PC-9 (cell line): ENCODE data around the gene INO80D. TPM values are rescaled to one million over a fixed set of nuclear protein-coding genes. Genes with fewer than 3 reads are reported as not detected.

Source experiments
- BruUV-seq: library from RNA; stranded (reverse); fragments of 400-500 nt; replicated peaks from 2 replicates; lab custom pipeline; 2021; lab: Mats Ljungman, UMichigan
- CTCF ChIA-PET: fragments of 300-600 bp; sonication (Branson Sonifier 250); formaldehyde crosslinking; loops from one replicate; lab custom pipeline; 2022; ENCODE audit warnings: antibody characterized with exemption; lab: Charles Lee
- POLR2A ChIA-PET: fragments of 300-600 bp; sonication (Branson Sonifier 250); formaldehyde crosslinking; loops from one replicate; lab custom pipeline; 2022; ENCODE audit warnings: antibody characterized with exemption; ENCODE audit not compliant: unreplicated experiment; lab: Charles Lee
- DNase-seq, 2 experiments: peaks; one replicate each; pipeline versions ENCODE4 v3.0.0 to v3.0.0-alpha.2; 2015 to 2022; ENCODE audit warnings: mixed read lengths in 1 of 2
- H2AFZ ChIP-seq: fragments of 200-600 bp; sonication (generic); 2 replicates; pipeline ENCODE4 v1.8.1; 2017; ENCODE audit warnings: antibody characterized with exemption
- H3F3A ChIP-seq: fragments of 200-600 bp; sonication (generic); 2 replicates; pipeline ENCODE4 v1.8.1; 2017; ENCODE audit warnings: antibody characterized with exemption, mild to moderate bottlenecking, low read depth; ENCODE audit not compliant: insufficient read depth
- H3K27ac ChIP-seq: fragments of 200-600 bp; sonication (generic); 2 replicates; pipeline ENCODE4 v1.6.1; 2016; ENCODE audit warnings: mixed run types
- H3K27me3 ChIP-seq: fragments of 200-600 bp; sonication (generic); 2 replicates; pipeline ENCODE4 v1.6.1; 2016; ENCODE audit warnings: low read depth, mixed run types; ENCODE audit not compliant: insufficient read depth
- H3K36me3 ChIP-seq: fragments of 200-600 bp; sonication (generic); 2 replicates; pipeline ENCODE4 v1.6.1; 2016; ENCODE audit warnings: low read depth, mixed run types
- H3K4me1 ChIP-seq: fragments of 200-600 bp; sonication (generic); replicated peaks from 2 replicates; pipeline ENCODE4 v1.6.1; 2016; ENCODE audit warnings: mixed run types; ENCODE audit not compliant: insufficient read depth
- H3K4me2 ChIP-seq: fragments of 200-600 bp; sonication (generic); 2 replicates; pipeline ENCODE4 v1.6.1; 2017; ENCODE audit warnings: mixed run types
- H3K4me3 ChIP-seq: fragments of 200-600 bp; sonication (generic); 2 replicates; pipeline ENCODE4 v1.6.1; 2016; ENCODE audit warnings: mixed run types
- H3K79me2 ChIP-seq: fragments of 200-600 bp; sonication (generic); 2 replicates; pipeline ENCODE4 v1.6.1; 2017; ENCODE audit warnings: low read depth, mixed run types
- H3K9me2 ChIP-seq: fragments of 200-600 bp; sonication (generic); 2 replicates; pipeline ENCODE4 v1.8.1; 2017; ENCODE audit warnings: mild to moderate bottlenecking; ENCODE audit not compliant: insufficient read depth
- H3K9me3 ChIP-seq: fragments of 200-600 bp; sonication (generic); 2 replicates; pipeline ENCODE4 v1.8.1; 2016; ENCODE audit warnings: low read depth; ENCODE audit not compliant: insufficient read depth
- H4K20me1 ChIP-seq: fragments of 200-600 bp; sonication (generic); 2 replicates; pipeline ENCODE4 v1.8.1; 2017; ENCODE audit not compliant: insufficient read depth
- CTCF ChIP-seq: fragments of 200-600 bp; sonication (generic); conservative IDR thresholded peaks from 2 replicates; pipeline ENCODE4 v1.6.1; 2017; ENCODE audit warnings: mixed run types, antibody characterized with exemption, mild to moderate bottlenecking, moderate library complexity
- EZH2 ChIP-seq: fragments of 200-600 bp; sonication (generic); IDR thresholded peaks from 2 replicates; pipeline ENCODE4 v1.8.0; 2017; ENCODE audit warnings: antibody characterized with exemption, low read depth
- intact Hi-C: fragments of 100-400 bp; cut with micrococcal nuclease; formaldehyde crosslinking; loops from one replicate; pipeline ENCODE4 v1.10.0; 2022; ENCODE audit not compliant: unreplicated experiment
- total RNA-seq: library from RNA; stranded (reverse); gene quantifications from 2 replicates; pipeline ENCODE4 v1.2.3, GENCODE V29; 2021

The INO80D gene
- total RNA-seq, 1 experiment from 2014 or later: 12.4 TPM

- Histone ChIP-seq H3K9me3 (no peaks in the 10 kb centered on the region), H3K36me3 (no peaks in the 10 kb centered on the region), H3K4me1 (no peaks in the 10 kb centered on the region), H4K20me1 (no peaks in the 10 kb centered on the region), H3F3A (no peaks in the 10 kb centered on the region), H3K79me2 (no peaks in the 10 kb centered on the region), H3K4me3 (no peak overlapping the region), H3K27me3 (no peaks in the 10 kb centered on the region), H3K4me2 (no peak overlapping the region), H3K9me2 (no peaks in the 10 kb centered on the region), H3K27ac (no peak overlapping the region), H2AFZ (no peak overlapping the region)
- no peak for TF ChIP-seq CTCF
- TF ChIP-seq EZH2: no peak
- ChIA-PET POLR2A (no interaction called here), CTCF (no interaction called here)
- no TSS peak for BruUV-seq
- intact Hi-C loops: no loop called here
- DNase-seq: no peak
Measured at GRCh38 chr2:205976120-205976814, 109.7 kb downstream of the INO80D start.

GRCh38 chr2:205975082-205975949 is 110.7 kb downstream of the INO80D start:
- ChIA-PET CTCF (no interaction called here), POLR2A (no interaction called here)
- no TSS peak for BruUV-seq
- H3K4me3 ChIP-seq: no peak overlapping the region
- no peaks in the 10 kb centered on the region for H3K9me2 ChIP-seq
- no peak overlapping the region for H3K27ac ChIP-seq
- intact Hi-C loops: no loop called here
- no peaks in the 10 kb centered on the region for H3K79me2 ChIP-seq
- TF ChIP-seq CTCF: no peak
- no peak for TF ChIP-seq EZH2
- no peak overlapping the region for H3K4me2 ChIP-seq
- H3K4me1 ChIP-seq: no peaks in the 10 kb centered on the region
- H3K9me3 ChIP-seq: no peaks in the 10 kb centered on the region
- H3K27me3 ChIP-seq: no peaks in the 10 kb centered on the region
- no peaks in the 10 kb centered on the region for H3K36me3 ChIP-seq
- no peak overlapping the region for H2AFZ ChIP-seq
- no peak for DNase-seq
- no peaks in the 10 kb centered on the region for H4K20me1 ChIP-seq
- H3F3A ChIP-seq: no peaks in the 10 kb centered on the region

GRCh38 chr2:205972113-205972512 is 113.9 kb downstream of the INO80D start:
- CTCF ChIA-PET: no interaction called here
- BruUV-seq: no TSS peak
- Histone ChIP-seq H2AFZ (no peak overlapping the region), H3F3A (no peaks in the 10 kb centered on the region), H4K20me1 (no peaks in the 10 kb centered on the region), H3K4me1 (no peaks in the 10 kb centered on the region), H3K9me3 (no peaks in the 10 kb centered on the region), H3K79me2 (no peaks in the 10 kb centered on the region), H3K9me2 (no peaks in the 10 kb centered on the region), H3K27ac (no peak overlapping the region), H3K36me3 (no peaks in the 10 kb centered on the region), H3K4me2 (no peak overlapping the region), H3K27me3 (no peaks in the 10 kb centered on the region), H3K4me3 (no peak overlapping the region)
- TF ChIP-seq CTCF (no peak), EZH2 (no peak)
- no peak for DNase-seq
- POLR2A ChIA-PET: no interaction called here
- intact Hi-C loops: no loop called here
